H1 (cell line): Measurements from ENCODE around the gene ATP11A. TPM values are rescaled to one million over a fixed set of nuclear protein-coding genes. Genes with fewer than 3 reads are reported as not detected.

ENCODE experiments used
- BCL11A ChIP-seq, 2 experiments: IDR thresholded peaks; one replicate each; pipeline ENCODE4 v1.6.1; 2011; ENCODE audit warnings: low read depth in 2 of 2, low read length in 2 of 2, mild to moderate bottlenecking in 2 of 2
- EGR1 ChIP-seq: IDR thresholded peaks from 2 replicates; pipeline ENCODE4 v1.6.1; 2011; ENCODE audit warnings: low read depth, low read length, borderline replicate concordance
- GTF2F1 ChIP-seq: IDR thresholded peaks from 2 replicates; pipeline ENCODE4 v1.6.1; 2012; ENCODE audit warnings: low read depth, low read length, improper control_type of control experiment, borderline replicate concordance
- KDM1A ChIP-seq: fragments of 200-600, 300-600 bp; sonication (generic); IDR thresholded peaks from 2 replicates; pipeline ENCODE4 v1.7.1; 2016; ENCODE audit warnings: mild to moderate bottlenecking, low read length, borderline replicate concordance
- RAD21 ChIP-seq, 2 experiments: IDR thresholded peaks in 1 of 2; conservative IDR thresholded peaks in 1 of 2; 2 replicates each; pipeline ENCODE4 v1.6.1; 2011; ENCODE audit warnings: low read depth in 2 of 2, low read length in 2 of 2, improper control_type of control experiment in 1 of 2, inconsistent platforms in 1 of 2, mild to moderate bottlenecking in 1 of 2, moderate library complexity in 1 of 2
- TBP ChIP-seq: IDR thresholded peaks from 2 replicates; pipeline ENCODE4 v1.6.1; 2011; ENCODE audit warnings: low read depth, low read length, improper control_type of control experiment
- polyA plus RNA-seq, 7 experiments: library from polyadenylated mRNA; depleted of rRNA in 3 of 7; stranded (reverse) in 5 of 7; unstranded in 2 of 7; fragments of >200 nt in 5 of 7; fragments of 200-250 nt in 2 of 7; gene quantifications; 1 replicate in 5 of 7; 2 replicates in 1 of 7; 4 replicates in 1 of 7; pipeline versions ENCODE4 v1.2.1 to v1.2.3, GENCODE V29; 2011 to 2013; ENCODE audit warnings: missing spikeins in 2 of 7, mixed read lengths in 2 of 7
- total RNA-seq: library from RNA; stranded (reverse); fragmentation: NEBNext Ultra II Directional; extraction: Animal tissue kit (Norgen Biotek cat#: 25700); gene quantifications from 2 replicates; pipeline ENCODE4 v1.2.1, GENCODE V29; 2021
- TF ChIP-seq, protein P1 (sequence below), 3 experiments: IDR thresholded peaks; 1 replicate in 2 of 3; 2 replicates in 1 of 3; pipeline versions ENCODE4 v1.5.1 to v1.6.1; 2011; ENCODE audit warnings: low read length in 3 of 3, mild to moderate bottlenecking in 3 of 3, inconsistent platforms in 2 of 3, low read depth in 1 of 3, moderate library complexity in 1 of 3; ENCODE audit not compliant: insufficient read depth in 1 of 3; ENCODE audit errors: control extremely low read depth in 1 of 3
- TF ChIP-seq, protein P2 (sequence below): IDR thresholded peaks from 2 replicates; pipeline ENCODE4 v1.6.1; 2012; ENCODE audit warnings: low read length, inconsistent platforms

ATP11A gene
- total and polyA plus RNA-seq, 2 of the 8 experiments (the other 6 are each of a cell fraction or from before 2014, with no cell fraction given): 28.8 to 72.9 TPM

DNA sequence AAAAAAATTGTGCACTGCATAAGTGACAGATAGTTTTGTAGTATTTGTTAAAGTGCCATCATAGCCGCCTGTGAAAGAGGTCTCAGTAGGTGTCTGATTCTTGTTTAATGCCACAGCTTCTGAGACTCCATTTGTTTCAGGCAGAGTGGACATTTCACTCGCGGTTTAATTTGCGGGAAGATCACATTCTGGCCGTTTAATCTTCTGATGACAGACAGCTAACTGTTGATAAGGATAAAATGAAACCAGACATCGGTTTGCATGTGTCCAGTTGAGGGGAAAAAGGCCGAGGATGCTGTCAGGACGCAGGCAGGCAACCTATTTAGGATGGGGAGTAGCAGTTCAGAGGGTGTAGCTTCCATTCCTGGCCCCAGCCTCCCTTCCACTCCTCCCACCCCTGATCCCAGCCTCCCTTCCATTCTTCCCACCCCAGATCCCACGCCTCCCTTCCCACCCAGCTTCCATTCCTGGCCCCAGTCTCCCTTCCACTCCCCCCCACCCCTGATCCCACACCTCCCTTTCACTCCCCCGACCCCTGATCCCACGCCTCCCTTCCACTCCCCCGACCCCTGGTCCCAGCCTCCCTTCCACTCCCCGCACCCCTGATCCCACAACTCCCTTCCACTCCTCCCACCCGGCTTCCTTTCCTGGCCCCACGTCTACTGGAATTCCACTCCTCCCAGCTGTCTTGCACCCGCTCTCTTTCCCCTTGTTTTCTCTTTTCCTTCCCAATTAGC, 23.8 kb downstream of the ATP11A start (continued):
- TF ChIP-seq EGR1 (no peak), TBP (no peak), RAD21 (IDR thresholded peaks at IDR 0.05 in 1 of 2, conservative IDR thresholded peaks at IDR 0.05 in 1 of 2; ENCODE audit: low read depth in 2 of 2, low read length in 2 of 2) (no peak), BCL11A (IDR thresholded peaks at IDR 0.05; ENCODE audit: low read depth in 2 of 2, low read length in 2 of 2) (no peak), KDM1A (no peak), GTF2F1 (no peak)
- TF ChIP-seq, protein P1, sequence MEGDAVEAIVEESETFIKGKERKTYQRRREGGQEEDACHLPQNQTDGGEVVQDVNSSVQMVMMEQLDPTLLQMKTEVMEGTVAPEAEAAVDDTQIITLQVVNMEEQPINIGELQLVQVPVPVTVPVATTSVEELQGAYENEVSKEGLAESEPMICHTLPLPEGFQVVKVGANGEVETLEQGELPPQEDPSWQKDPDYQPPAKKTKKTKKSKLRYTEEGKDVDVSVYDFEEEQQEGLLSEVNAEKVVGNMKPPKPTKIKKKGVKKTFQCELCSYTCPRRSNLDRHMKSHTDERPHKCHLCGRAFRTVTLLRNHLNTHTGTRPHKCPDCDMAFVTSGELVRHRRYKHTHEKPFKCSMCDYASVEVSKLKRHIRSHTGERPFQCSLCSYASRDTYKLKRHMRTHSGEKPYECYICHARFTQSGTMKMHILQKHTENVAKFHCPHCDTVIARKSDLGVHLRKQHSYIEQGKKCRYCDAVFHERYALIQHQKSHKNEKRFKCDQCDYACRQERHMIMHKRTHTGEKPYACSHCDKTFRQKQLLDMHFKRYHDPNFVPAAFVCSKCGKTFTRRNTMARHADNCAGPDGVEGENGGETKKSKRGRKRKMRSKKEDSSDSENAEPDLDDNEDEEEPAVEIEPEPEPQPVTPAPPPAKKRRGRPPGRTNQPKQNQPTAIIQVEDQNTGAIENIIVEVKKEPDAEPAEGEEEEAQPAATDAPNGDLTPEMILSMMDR (IDR thresholded peaks at IDR 0.05; ENCODE audit: control extremely low read depth in 1 of 3, insufficient read depth in 1 of 3, low read depth in 1 of 3, low read length in 3 of 3): no peak
- TF ChIP-seq, protein P2, sequence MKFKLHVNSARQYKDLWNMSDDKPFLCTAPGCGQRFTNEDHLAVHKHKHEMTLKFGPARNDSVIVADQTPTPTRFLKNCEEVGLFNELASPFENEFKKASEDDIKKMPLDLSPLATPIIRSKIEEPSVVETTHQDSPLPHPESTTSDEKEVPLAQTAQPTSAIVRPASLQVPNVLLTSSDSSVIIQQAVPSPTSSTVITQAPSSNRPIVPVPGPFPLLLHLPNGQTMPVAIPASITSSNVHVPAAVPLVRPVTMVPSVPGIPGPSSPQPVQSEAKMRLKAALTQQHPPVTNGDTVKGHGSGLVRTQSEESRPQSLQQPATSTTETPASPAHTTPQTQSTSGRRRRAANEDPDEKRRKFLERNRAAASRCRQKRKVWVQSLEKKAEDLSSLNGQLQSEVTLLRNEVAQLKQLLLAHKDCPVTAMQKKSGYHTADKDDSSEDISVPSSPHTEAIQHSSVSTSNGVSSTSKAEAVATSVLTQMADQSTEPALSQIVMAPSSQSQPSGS: no peak
